Measurements from ENCODE around the gene MLLT1.

Gene MLLT1

GRCh38 chr19:6260912-6261650 lies 18.7 kb downstream of the MLLT1 start:
- Histone ChIP-seq H3K36me3 (ENCODE audit: low read depth) (peaks cover 32% of the 10 kb centered on the region), H3K9me3 (ENCODE audit: severe bottlenecking) (no peaks in the 10 kb centered on the region), H3K4me3 (ENCODE audit: severe bottlenecking) (no peak overlapping the region), H3K27me3 (ENCODE audit: insufficient read depth, poor library complexity, severe bottlenecking) (no peaks in the 10 kb centered on the region), H3K27ac (ENCODE audit: poor library complexity, severe bottlenecking) (no peak overlapping the region), H3K4me1 (ENCODE audit: insufficient read depth, poor library complexity, severe bottlenecking) (no peaks in the 10 kb centered on the region)
- no peak for ATAC-seq (ENCODE audit: low read depth)
- TF ChIP-seq CTCF (IDR thresholded peaks at IDR 0.05; ENCODE audit: poor library complexity, severe bottlenecking), result peak; percentile 39
- no peak for DNase-seq (ENCODE audit: low spot score)

- peaks cover 32% of the 10 kb centered on the region for H3K36me3 ChIP-seq (ENCODE audit: low read depth)
- DNase-seq (ENCODE audit: low spot score), result no peak
- no peak for ATAC-seq (ENCODE audit: low read depth)
- no peaks in the 10 kb centered on the region for H3K27me3 ChIP-seq (ENCODE audit: insufficient read depth, poor library complexity, severe bottlenecking)
- no peak for TF ChIP-seq CTCF (IDR thresholded peaks at IDR 0.05; ENCODE audit: poor library complexity, severe bottlenecking)
- H3K27ac ChIP-seq (ENCODE audit: poor library complexity, severe bottlenecking), result no peak overlapping the region
- no peaks in the 10 kb centered on the region for H3K9me3 ChIP-seq (ENCODE audit: severe bottlenecking)
- no peaks in the 10 kb centered on the region for H3K4me1 ChIP-seq (ENCODE audit: insufficient read depth, poor library complexity, severe bottlenecking)
- no peak overlapping the region for H3K4me3 ChIP-seq (ENCODE audit: severe bottlenecking)
These were observed 19.4 kb downstream of the MLLT1 start for GRCh38 chr19:6260376-6260775.

DNA sequence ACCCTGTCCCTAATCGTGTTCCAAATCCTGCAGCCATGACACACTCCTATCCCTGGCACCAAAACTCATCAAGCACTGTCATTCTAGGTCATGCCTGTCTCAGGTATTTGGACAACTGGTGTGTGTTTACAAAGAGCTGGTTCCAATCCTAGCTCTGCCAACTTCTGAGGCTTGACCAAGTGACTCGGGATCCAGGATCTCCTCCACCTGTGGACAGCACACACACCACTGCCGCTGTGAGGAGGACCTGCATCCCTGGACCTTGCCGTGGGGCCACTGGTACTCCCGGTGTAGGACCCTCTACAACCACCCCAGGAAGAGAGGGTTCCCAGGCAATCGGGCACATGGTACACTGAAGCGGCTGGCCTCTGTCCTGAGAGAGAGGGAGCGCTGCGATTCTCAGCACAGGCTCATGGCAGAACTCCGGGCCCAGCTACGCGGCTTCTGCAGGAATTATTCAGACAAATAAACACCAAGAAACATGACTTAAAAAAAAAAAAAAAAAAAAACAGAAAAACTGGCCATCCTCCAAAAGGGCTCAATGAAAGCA lies 20.4 kb downstream of the MLLT1 start:
- Histone ChIP-seq H3K36me3 (ENCODE audit: low read depth) (peaks cover 32% of the 10 kb centered on the region), H3K27ac (ENCODE audit: poor library complexity, severe bottlenecking) (no peak overlapping the region), H3K27me3 (ENCODE audit: insufficient read depth, poor library complexity, severe bottlenecking) (no peaks in the 10 kb centered on the region), H3K4me3 (ENCODE audit: severe bottlenecking) (no peak overlapping the region), H3K4me1 (ENCODE audit: insufficient read depth, poor library complexity, severe bottlenecking) (no peaks in the 10 kb centered on the region), H3K9me3 (ENCODE audit: severe bottlenecking) (no peaks in the 10 kb centered on the region)
- no peak for DNase-seq (ENCODE audit: low spot score)
- ATAC-seq (ENCODE audit: low read depth), result no peak
- TF ChIP-seq CTCF (IDR thresholded peaks at IDR 0.05; ENCODE audit: poor library complexity, severe bottlenecking), result no peak

- H3K4me3 ChIP-seq (ENCODE audit: severe bottlenecking), result no peak overlapping the region
- DNase-seq (ENCODE audit: low spot score), result no peak
- no peak for TF ChIP-seq CTCF (IDR thresholded peaks at IDR 0.05; ENCODE audit: poor library complexity, severe bottlenecking)
- no peak overlapping the region for H3K27ac ChIP-seq (ENCODE audit: poor library complexity, severe bottlenecking)
- peaks cover 32% of the 10 kb centered on the region for H3K36me3 ChIP-seq (ENCODE audit: low read depth)
- no peak for ATAC-seq (ENCODE audit: low read depth)
- no peaks in the 10 kb centered on the region for H3K4me1 ChIP-seq (ENCODE audit: insufficient read depth, poor library complexity, severe bottlenecking)
- H3K27me3 ChIP-seq (ENCODE audit: insufficient read depth, poor library complexity, severe bottlenecking), result no peaks in the 10 kb centered on the region
- no peaks in the 10 kb centered on the region for H3K9me3 ChIP-seq (ENCODE audit: severe bottlenecking)
These were observed 20.9 kb downstream of the MLLT1 start for GRCh38 chr19:6258812-6259311.
